ENCODE data around the gene FGD2. TPM values are rescaled to one million over a fixed set of nuclear protein-coding genes. Genes with fewer than 3 reads are reported as not detected.

The FGD2 gene
- total and polyA plus RNA-seq, 3 donors from 2014 or later, result 5.8 to 16.0 (median 7.0) TPM

DNA sequence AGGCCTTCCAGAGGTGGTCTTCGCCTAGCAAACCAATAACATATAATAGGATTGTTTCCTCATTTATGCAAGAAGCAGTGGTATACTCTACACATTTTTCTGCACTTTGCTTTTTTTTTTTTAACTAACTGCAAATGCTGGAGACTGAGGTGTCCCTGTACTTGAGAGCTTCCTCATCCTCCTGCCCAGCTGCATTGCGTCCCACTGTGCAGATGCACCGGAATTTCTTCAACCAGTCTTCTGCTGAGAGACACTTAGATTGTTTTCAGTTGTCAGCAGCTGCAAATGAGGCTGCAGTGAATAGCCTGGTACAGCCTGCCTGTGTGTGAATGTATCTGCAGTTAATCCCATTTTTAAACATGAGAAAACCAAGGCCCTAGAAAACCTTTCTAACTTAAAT lies 11.5 kb downstream of the FGD2 start:
- Histone ChIP-seq H3K27ac (no peak overlapping the region), H3K9me3 (no peaks in the 10 kb centered on the region)

DNA sequence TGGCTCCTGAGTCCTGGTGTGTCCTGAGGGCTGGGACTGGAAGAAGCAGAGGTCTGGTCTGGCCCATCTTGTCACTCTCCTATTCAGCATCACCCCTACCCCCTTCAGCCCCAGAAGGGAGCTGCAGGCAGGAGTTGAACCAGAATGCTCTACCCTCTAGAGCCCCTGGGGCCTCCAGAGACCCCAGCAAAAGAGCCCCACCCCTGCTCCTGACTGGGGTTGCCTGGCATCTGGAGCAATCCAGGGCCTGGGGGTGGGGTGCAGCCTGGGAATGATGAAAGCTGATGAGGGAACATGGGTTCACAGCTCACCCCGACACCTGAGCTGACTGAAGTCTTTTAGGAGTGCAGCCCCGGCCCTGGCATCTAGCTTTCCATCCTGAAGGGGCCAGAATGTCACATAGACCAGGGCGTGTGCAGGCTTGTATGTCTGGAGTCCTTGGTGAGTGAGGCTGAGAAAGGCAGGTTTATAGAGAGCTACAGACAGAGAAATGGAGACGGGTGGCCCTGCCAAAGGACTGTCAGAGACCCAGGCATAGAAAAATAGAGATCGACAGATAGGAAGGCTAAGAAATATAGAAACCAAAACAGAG lies 12.2 kb downstream of the FGD2 start:
- Histone ChIP-seq H3K4me1 (peaks cover 24% of the 10 kb centered on the region), H3K27me3 (no peaks in the 10 kb centered on the region), H3K4me3 (no peak overlapping the region), H3K36me3 (ENCODE audit: low read depth, missing control alignments) (no peaks in the 10 kb centered on the region), H3K9me3 (no peaks in the 10 kb centered on the region), H3K27ac (peak overlapping the region; percentile 50 to 65)
- TF ChIP-seq POLR2A (IDR thresholded peaks at IDR 0.05), result no peak
- TF ChIP-seq, protein P1, sequence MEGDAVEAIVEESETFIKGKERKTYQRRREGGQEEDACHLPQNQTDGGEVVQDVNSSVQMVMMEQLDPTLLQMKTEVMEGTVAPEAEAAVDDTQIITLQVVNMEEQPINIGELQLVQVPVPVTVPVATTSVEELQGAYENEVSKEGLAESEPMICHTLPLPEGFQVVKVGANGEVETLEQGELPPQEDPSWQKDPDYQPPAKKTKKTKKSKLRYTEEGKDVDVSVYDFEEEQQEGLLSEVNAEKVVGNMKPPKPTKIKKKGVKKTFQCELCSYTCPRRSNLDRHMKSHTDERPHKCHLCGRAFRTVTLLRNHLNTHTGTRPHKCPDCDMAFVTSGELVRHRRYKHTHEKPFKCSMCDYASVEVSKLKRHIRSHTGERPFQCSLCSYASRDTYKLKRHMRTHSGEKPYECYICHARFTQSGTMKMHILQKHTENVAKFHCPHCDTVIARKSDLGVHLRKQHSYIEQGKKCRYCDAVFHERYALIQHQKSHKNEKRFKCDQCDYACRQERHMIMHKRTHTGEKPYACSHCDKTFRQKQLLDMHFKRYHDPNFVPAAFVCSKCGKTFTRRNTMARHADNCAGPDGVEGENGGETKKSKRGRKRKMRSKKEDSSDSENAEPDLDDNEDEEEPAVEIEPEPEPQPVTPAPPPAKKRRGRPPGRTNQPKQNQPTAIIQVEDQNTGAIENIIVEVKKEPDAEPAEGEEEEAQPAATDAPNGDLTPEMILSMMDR (IDR thresholded peaks at IDR 0.05), result no peak
- intact Hi-C loops (cut with DNase I; ENCODE audit: low total_unique reads), result no loop called here
- WGBS, 2 donors, result 50 to 59% methylated on average over 5 of the region's 5 CpGs
- DNase-seq, result no peak

More for the DNA sequence above, 11.5 kb downstream of the FGD2 start:
- Histone ChIP-seq H3K36me3 (ENCODE audit: low read depth, missing control alignments) (no peaks in the 10 kb centered on the region), H3K27me3 (no peaks in the 10 kb centered on the region), H3K4me3 (no peak overlapping the region), H3K4me1 (peaks cover 24% of the 10 kb centered on the region)
- intact Hi-C loops (cut with DNase I; ENCODE audit: low total_unique reads), result no loop called here
- WGBS, 2 donors, result 82% methylated on average over 3 of the region's 3 CpGs
- no peak for DNase-seq
- TF ChIP-seq, protein P1 (IDR thresholded peaks at IDR 0.05), result no peak
- TF ChIP-seq POLR2A (IDR thresholded peaks at IDR 0.05), result no peak

DNA sequence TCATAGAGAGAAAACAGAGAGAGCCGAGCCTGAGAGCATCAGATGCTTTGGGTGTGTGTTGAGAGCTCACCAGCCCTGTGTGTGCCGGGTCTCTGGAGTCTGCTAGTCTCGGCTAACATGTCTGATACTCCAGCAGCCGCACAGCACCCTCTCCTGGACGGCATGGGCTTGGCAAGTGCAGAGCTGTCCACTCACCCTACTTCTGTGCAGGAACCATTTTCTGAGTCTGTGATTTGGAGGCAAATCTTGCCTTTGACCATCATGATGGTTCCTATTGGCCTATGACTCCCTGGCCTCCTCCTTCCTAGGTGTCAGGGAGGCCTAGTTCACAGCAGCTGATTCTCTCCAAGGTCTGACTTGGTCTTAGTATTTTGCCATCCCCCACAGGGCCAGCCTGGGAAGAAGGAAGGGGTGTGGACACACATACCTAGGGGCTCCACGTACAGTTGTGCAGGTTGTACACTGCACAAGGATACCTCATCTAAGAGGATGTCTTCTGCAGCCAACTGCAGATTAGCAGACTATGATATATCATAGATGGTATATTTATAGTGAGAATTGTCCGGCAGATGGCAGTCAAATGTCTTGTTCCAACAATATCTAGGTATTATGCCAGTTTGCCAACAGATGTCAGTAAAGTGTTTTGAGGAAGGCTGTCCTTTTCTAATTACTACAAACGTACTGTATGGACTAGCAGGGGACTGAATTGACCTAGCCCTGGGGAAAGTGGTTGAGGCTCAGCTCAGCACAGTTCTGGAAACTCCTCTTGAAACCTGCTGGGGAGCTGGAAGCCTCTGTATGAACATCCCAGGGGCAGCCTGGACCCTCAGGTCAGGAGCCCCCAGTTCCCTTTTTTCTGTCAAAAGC lies 13.0 kb downstream of the FGD2 start:
- Histone ChIP-seq H3K4me1 (peaks cover 24% of the 10 kb centered on the region), H3K36me3 (ENCODE audit: low read depth, missing control alignments) (no peaks in the 10 kb centered on the region), H3K9me3 (no peaks in the 10 kb centered on the region), H3K27me3 (no peaks in the 10 kb centered on the region), H3K27ac (peak overlapping the region; percentile 50 to 65), H3K4me3 (no peak overlapping the region)
- intact Hi-C loops (cut with DNase I; ENCODE audit: low total_unique reads), result no loop called here
- no peak for TF ChIP-seq POLR2A (IDR thresholded peaks at IDR 0.05)
- TF ChIP-seq, protein P1 (IDR thresholded peaks at IDR 0.05), result peak; percentile 74 to 88 (median 83)
- 28 to 31% methylated on average over 8 of the region's 8 CpGs for WGBS, 2 donors
- DNase-seq, result peak; percentile 96

DNA sequence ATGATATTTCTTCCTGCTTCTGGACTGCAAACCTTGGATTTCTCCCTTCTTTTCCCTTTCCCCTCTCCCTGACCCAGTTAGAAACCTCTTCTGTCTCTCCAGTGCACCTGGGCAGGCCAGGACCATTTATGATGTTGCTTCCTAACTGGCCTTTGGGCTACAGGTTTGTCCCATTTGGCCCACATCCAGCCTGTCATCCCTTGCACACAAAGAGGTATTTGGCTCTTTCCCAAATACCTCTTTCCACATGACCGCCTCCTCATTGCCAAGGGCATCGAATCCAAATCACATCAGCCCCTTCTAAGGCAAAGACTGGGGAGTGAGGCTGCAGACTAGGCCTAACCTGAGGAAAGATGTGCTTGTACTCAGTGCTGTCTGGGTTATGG lies 13.6 kb downstream of the FGD2 start:
- DNase-seq, result no peak
- Histone ChIP-seq H3K9me3 (no peaks in the 10 kb centered on the region), H3K4me3 (no peak overlapping the region), H3K27ac (no peak overlapping the region), H3K4me1 (peaks cover 24% of the 10 kb centered on the region), H3K36me3 (ENCODE audit: low read depth, missing control alignments) (no peaks in the 10 kb centered on the region), H3K27me3 (no peaks in the 10 kb centered on the region)
- TF ChIP-seq, protein P1 (IDR thresholded peaks at IDR 0.05), result no peak
- TF ChIP-seq POLR2A (IDR thresholded peaks at IDR 0.05), result no peak
- intact Hi-C loops (cut with DNase I; ENCODE audit: low total_unique reads), result no loop called here
- WGBS, 2 donors, result 54 to 74% methylated on average over 2 of the region's 2 CpGs

Measured in testis (tissue), 3 donors.